Inflammatory macrophage treated with lipopolysaccharide for 1 hour (primary cell): Measurements from ENCODE around the gene P2RX2.

ENCODE experiments used
- DNase-seq, 2 donors: peaks; one replicate each; pipeline ENCODE4 v3.0.0-alpha.2; 2020 to 2022

The P2RX2 gene

GRCh38 chr12:132618683-132619043 is at the start of gene P2RX2:
Gene P2RX2, plus strand, starts transcription at chr12:132618776. Its CDS starts 41 bp downstream, at chr12:132618817.
- no peak for DNase-seq

- DNase-seq: no peak
Measured at GRCh38 chr12:132568826-132569480, 49.6 kb upstream of the P2RX2 start.

GRCh38 chr12:132569856-132570480 is 48.6 kb upstream of the P2RX2 start:
- DNase-seq: no peak

GRCh38 chr12:132570635-132571034 is 47.9 kb upstream of the P2RX2 start:
- no peak for DNase-seq

GRCh38 chr12:132571051-132571450 is 47.5 kb upstream of the P2RX2 start:
- no peak for DNase-seq

- no peak for DNase-seq
Measured at GRCh38 chr12:132571598-132571997, 47.0 kb upstream of the P2RX2 start.

- no peak for DNase-seq
Measured at GRCh38 chr12:132572106-132572505, 46.5 kb upstream of the P2RX2 start.

GRCh38 chr12:132572801-132573760 is 45.5 kb upstream of the P2RX2 start:
- DNase-seq: no peak

- DNase-seq: no peak
Measured at GRCh38 chr12:132574271-132574996, 44.1 kb upstream of the P2RX2 start.

GRCh38 chr12:132575661-132576060 is 42.9 kb upstream of the P2RX2 start:
- no peak for DNase-seq

GRCh38 chr12:132576701-132577100 is 41.9 kb upstream of the P2RX2 start:
- no peak for DNase-seq

GRCh38 chr12:132577191-132577920 is 41.2 kb upstream of the P2RX2 start:
- no peak for DNase-seq

- DNase-seq: no peak
Measured at GRCh38 chr12:132578118-132578517, 40.5 kb upstream of the P2RX2 start.

GRCh38 chr12:132578826-132579225 is 39.8 kb upstream of the P2RX2 start:
- DNase-seq: no peak

- no peak for DNase-seq
Measured at GRCh38 chr12:132579744-132580143, 38.8 kb upstream of the P2RX2 start.

GRCh38 chr12:132580701-132581292 is 37.8 kb upstream of the P2RX2 start:
- DNase-seq: no peak

GRCh38 chr12:132581348-132582057 is 37.1 kb upstream of the P2RX2 start:
- no peak for DNase-seq

GRCh38 chr12:132582058-132582420 is 36.5 kb upstream of the P2RX2 start:
- DNase-seq: no peak

- no peak for DNase-seq
Measured at GRCh38 chr12:132582582-132583410, 35.8 kb upstream of the P2RX2 start.

GRCh38 chr12:132583411-132583710 is 35.2 kb upstream of the P2RX2 start:
- DNase-seq: no peak

GRCh38 chr12:132583736-132584135 is 34.8 kb upstream of the P2RX2 start:
- DNase-seq: no peak
